ENCODE data around the gene CCDC196. TPM values are rescaled to one million over a fixed set of nuclear protein-coding genes. Genes with fewer than 3 reads are reported as not detected.

The CCDC196 gene
- total RNA-seq, 1 experiment from 2014 or later = not detected

DNA sequence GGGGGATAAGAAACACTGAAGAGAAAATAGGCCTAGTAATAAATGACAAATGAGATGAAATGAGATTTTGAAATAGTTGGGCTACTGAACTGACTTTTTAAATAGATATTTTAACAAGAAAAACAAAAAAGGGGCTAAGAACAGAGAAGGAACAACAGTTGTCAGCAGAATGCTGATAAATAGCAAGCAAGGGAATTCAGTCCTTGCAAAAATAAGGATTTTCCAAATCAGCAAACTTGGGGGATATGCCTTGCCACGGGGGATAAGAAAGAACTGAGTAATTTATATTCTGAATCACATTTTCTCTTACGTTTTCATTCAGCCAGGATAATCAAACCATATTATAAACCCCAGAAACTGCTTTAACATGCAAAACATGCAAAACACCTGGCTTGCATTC lies 12.9 kb upstream of the CCDC196 start:
- Histone ChIP-seq H3K23me2 (ENCODE audit: insufficient read length, low read depth, low read length, poor library complexity, severe bottlenecking) (no peaks in the 10 kb centered on the region), H3K4me1 (ENCODE audit: insufficient read depth, low read length) (no peaks in the 10 kb centered on the region), H4K5ac (ENCODE audit: insufficient read length, low read depth, low read length) (no peak overlapping the region), H3K27me3 (ENCODE audit: insufficient read depth, low read length) (no peaks in the 10 kb centered on the region), H3K18ac (ENCODE audit: insufficient read length, low read depth, low read length) (no peak overlapping the region), H3K9me3 (ENCODE audit: control insufficient read depth, low read depth, low read length) (peaks cover 6% of the 10 kb centered on the region), H4K20me1 (ENCODE audit: control insufficient read depth, insufficient read depth, insufficient read length) (no peaks in the 10 kb centered on the region), H4K8ac (replicated peaks; ENCODE audit: insufficient read length, low read depth, low read length) (no peak overlapping the region), H3T11ph (ENCODE audit: low read length) (no peak overlapping the region), H3K79me2 (ENCODE audit: insufficient read depth, low read length) (no peaks in the 10 kb centered on the region), H3K14ac (ENCODE audit: insufficient read depth, low read length) (no peak overlapping the region), H2BK12ac (ENCODE audit: insufficient read length, low read depth, low read length) (no peak overlapping the region), H2BK15ac (ENCODE audit: low read depth, low read length) (no peak overlapping the region), H2BK20ac (ENCODE audit: low read depth, low read length, poor library complexity, severe bottlenecking) (no peak overlapping the region), H3K4me2 (ENCODE audit: insufficient read depth, insufficient read length, low read length) (no peak overlapping the region), H3K27ac (ENCODE audit: insufficient read length, low read depth, low read length) (no peak overlapping the region), H3K79me1 (ENCODE audit: insufficient read depth, low read depth, low read length, poor library complexity, severe bottlenecking) (no peaks in the 10 kb centered on the region), H2BK5ac (ENCODE audit: insufficient read length, low read length) (no peak overlapping the region), H2AFZ (ENCODE audit: low read length) (no peak overlapping the region), H3K23ac (ENCODE audit: insufficient read length, low read depth, low read length) (no peak overlapping the region), H3K9ac (ENCODE audit: extremely low read depth, insufficient read length, low read length) (no peak overlapping the region), H3K4ac (ENCODE audit: low read depth, low read length) (no peak overlapping the region), H3K56ac (ENCODE audit: insufficient read length, low read depth, low read length) (no peak overlapping the region), H2BK120ac (ENCODE audit: low read depth, low read length, poor library complexity, severe bottlenecking) (no peak overlapping the region), H4K91ac (ENCODE audit: insufficient read length, low read depth, low read length) (no peak overlapping the region), H2AK5ac (ENCODE audit: insufficient read length, low read length) (no peak overlapping the region)
- peaks cover 6 to 21% (median 17%) of the 10 kb centered on the region in 3 experiments; a peak in 6 of 7 replicates for H3K36me3 Mint-ChIP-seq (ENCODE audit: insufficient read depth in 1 of 3, low read depth in 3 of 3)
- H3K27ac Mint-ChIP-seq = no peak overlapping the region
- TF ChIP-seq, protein P1, sequence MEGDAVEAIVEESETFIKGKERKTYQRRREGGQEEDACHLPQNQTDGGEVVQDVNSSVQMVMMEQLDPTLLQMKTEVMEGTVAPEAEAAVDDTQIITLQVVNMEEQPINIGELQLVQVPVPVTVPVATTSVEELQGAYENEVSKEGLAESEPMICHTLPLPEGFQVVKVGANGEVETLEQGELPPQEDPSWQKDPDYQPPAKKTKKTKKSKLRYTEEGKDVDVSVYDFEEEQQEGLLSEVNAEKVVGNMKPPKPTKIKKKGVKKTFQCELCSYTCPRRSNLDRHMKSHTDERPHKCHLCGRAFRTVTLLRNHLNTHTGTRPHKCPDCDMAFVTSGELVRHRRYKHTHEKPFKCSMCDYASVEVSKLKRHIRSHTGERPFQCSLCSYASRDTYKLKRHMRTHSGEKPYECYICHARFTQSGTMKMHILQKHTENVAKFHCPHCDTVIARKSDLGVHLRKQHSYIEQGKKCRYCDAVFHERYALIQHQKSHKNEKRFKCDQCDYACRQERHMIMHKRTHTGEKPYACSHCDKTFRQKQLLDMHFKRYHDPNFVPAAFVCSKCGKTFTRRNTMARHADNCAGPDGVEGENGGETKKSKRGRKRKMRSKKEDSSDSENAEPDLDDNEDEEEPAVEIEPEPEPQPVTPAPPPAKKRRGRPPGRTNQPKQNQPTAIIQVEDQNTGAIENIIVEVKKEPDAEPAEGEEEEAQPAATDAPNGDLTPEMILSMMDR (conservative IDR thresholded peaks at IDR 0.05) = no peak
- no peak for DNase-seq
- H3K27me3 Mint-ChIP-seq (ENCODE audit: low read depth) = no peaks in the 10 kb centered on the region
- WGBS (ENCODE audit: extremely low coverage, insufficient read length, low lambda C conversion rate) = no CpG with 5 or more reads among the region's 2 CpGs
- H3K4me3 Mint-ChIP-seq = no peak overlapping the region
- peaks cover 39 to 47% of the 10 kb centered on the region in 2 experiments for H3K9me3 Mint-ChIP-seq
- H3K4me1 Mint-ChIP-seq = no peaks in the 10 kb centered on the region

Measured in H9 (cell line).